ELF-1 (cell line): ENCODE results near the gene AKAP10.
A peak's percentile ranks its signal among the peaks of the same experiment; 100 is the strongest.
"Not testable (repeated sequence)": the region's sequence is repeated elsewhere in the genome, so short reads cannot be mapped to it uniquely, and the experiment has no call there.

Source experiments
- DNase-seq: peaks from one replicate; pipeline ENCODE4 v3.0.0-alpha.2; 2016; ENCODE audit warnings: low read depth, low spot score

The AKAP10 gene

DNA sequence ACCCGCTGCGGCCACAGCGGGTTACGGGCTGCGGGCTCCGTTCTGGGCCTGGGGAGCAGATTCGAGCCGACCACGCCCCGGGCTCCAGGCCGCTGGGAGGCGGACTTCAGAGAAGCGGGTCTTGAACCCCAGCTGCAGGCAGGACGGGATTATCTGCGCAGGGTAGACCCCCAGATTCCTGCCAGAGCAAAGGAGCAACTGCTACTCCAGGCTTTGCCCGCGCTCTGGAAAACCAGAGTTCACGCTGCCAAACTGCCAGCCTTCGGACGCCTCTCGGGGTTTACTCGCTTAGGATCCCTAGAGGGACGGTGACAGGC is 109.6 kb downstream of the AKAP10 start:
- no peak for DNase-seq

- peak; percentile 59 for DNase-seq
These were observed 110.1 kb downstream of the AKAP10 start, which contains the start of gene ULK2 for GRCh38 chr17:19867329-19868078. TSS of gene ULK2 (minus strand) at chr17:19867936. CDS start at chr17:19867417, 519 bp downstream.

GRCh38 chr17:19867079-19867328 is 110.6 kb downstream of the AKAP10 start:
- peak; percentile 88 for DNase-seq

GRCh38 chr17:19865021-19865420 is 112.6 kb downstream of the AKAP10 start:
- no peak for DNase-seq

DNA sequence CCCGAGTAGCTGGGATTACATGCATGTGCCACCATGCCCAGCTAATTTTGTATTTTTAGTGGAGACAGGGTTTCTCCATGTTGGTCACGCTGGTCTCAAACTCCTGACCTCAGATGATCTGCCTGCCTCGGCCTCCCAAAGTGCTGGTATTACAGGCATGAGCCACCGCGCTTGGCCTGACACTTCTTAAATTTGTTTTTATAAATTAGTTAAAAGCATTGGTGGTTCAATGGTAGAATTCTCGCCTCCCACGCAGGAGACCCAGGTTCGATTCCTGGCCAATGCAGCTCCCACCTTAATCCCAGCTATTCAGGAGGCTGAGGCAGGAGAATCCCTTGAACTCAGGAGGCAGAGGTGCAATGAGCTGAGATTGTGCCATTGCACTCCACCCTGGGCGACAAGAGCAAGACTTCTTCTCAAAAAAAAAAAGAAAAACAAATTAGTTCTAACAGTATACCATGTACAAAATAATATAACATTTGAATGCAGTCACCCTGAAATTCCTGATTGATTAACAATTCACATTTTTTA is 116.9 kb downstream of the AKAP10 start:
- DNase-seq = not testable (repeated sequence)

DNA sequence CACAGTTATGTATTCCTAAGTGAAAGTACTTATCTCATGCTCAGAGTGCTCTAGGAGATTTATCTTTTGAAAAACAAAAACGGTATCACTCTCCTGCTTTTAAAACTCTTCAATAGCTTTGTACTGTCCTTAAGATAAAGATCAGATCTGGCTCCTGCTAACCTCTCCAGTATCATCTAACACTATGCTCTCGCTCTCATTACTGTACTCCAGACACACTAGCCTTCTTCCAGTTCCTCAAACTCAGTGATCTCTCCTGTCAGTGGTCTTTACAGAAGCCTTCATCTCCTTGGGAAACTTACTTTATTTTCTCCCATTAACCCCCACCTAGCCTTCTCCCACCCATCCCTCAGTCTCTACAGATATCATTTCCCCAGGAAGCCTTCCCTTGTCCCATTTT is 120.0 kb downstream of the AKAP10 start:
- no peak for DNase-seq
